Activated CD8-positive, alpha-beta T cell treated with anti-CD3 and anti-CD28 coated beads for 36 hours (primary cell): ENCODE data around the gene PAPSS2. TPM values are rescaled to one million over a fixed set of nuclear protein-coding genes. Genes with fewer than 3 reads are reported as not detected.
A peak's percentile ranks its signal among the peaks of the same experiment; 100 is the strongest.
"Not testable (repeated sequence)": the region's sequence is repeated elsewhere in the genome, so short reads cannot be mapped to it uniquely, and the experiment has no call there.

Experiments
- ATAC-seq: fragments of 200-7000 bp; cut with Tn5 transposase; one replicate; pipeline ENCODE4 v1.10.0; 2021; ENCODE audit warnings: mild to moderate bottlenecking, moderate library complexity
- CTCF ChIA-PET: fragments of 350-600 bp; sonication (Branson Sonifier 250); formaldehyde crosslinking; loops from one replicate; lab custom pipeline; 2021; ENCODE audit warnings: antibody characterized with exemption; lab: Charles Lee
- POLR2A ChIA-PET: fragments of 350-600 bp; sonication (Branson Sonifier 250); formaldehyde crosslinking; loops from one replicate; lab custom pipeline; 2021; ENCODE audit warnings: antibody characterized with exemption; lab: Charles Lee
- DNase-seq: peaks from one replicate; pipeline ENCODE4 v3.0.0-alpha.2; 2020
- H3K27ac Mint-ChIP-seq: one replicate; pipeline ENCODE4 v1.8.0; 2021; ENCODE audit warnings: mild to moderate bottlenecking, mixed read lengths
- H3K27me3 Mint-ChIP-seq: one replicate; pipeline ENCODE4 v1.8.0; 2021; ENCODE audit warnings: mixed read lengths
- H3K36me3 Mint-ChIP-seq: one replicate; pipeline ENCODE4 v1.8.0; 2021; ENCODE audit warnings: low read depth, mixed read lengths
- H3K4me1 Mint-ChIP-seq: one replicate; pipeline ENCODE4 v1.8.0; 2021; ENCODE audit warnings: low read depth, mixed read lengths
- H3K4me3 Mint-ChIP-seq: one replicate; pipeline ENCODE4 v1.8.0; 2021; ENCODE audit warnings: mild to moderate bottlenecking, moderate library complexity, mixed read lengths
- H3K9me3 Mint-ChIP-seq: one replicate; pipeline ENCODE4 v1.8.0; 2021; ENCODE audit warnings: mixed read lengths
- CTCF ChIP-seq: fragments of 200-600 bp; IDR thresholded peaks from one replicate; pipeline ENCODE4 v1.8.0; 2022; ENCODE audit warnings: antibody characterized with exemption, mild to moderate bottlenecking
- intact Hi-C: fragments of 100-400 bp; cut with micrococcal nuclease; formaldehyde crosslinking; loops from one replicate; pipeline ENCODE4 v1.10.0; 2022
- total RNA-seq, 2 experiments: library from RNA; stranded (reverse); gene quantifications; one replicate each; pipeline ENCODE4 v1.2.3, GENCODE V29; 2021

PAPSS2 gene
- total RNA-seq, 2 experiments from 2014 or later, result 0.14 to 0.20 TPM

- H3K36me3 Mint-ChIP-seq, result no peaks in the 10 kb centered on the region
- ChIA-PET CTCF (no interaction called here), POLR2A (no interaction called here)
- no peaks in the 10 kb centered on the region for H3K9me3 Mint-ChIP-seq
- no peak for DNase-seq
- intact Hi-C loops, result loop anchor here (1.0 kb wide), 1 partner anchor 9 kb away; no protein-coding TSS in a partner anchor
- no peak overlapping the region for H3K4me3 Mint-ChIP-seq
- no peak overlapping the region for H3K27ac Mint-ChIP-seq
- no peak for TF ChIP-seq CTCF
- no peaks in the 10 kb centered on the region for H3K4me1 Mint-ChIP-seq
- peaks cover 10% of the 10 kb centered on the region for H3K27me3 Mint-ChIP-seq
- ATAC-seq, result no peak
Observed at GRCh38 chr10:87617503-87617902, 42.2 kb upstream of the PAPSS2 start.

GRCh38 chr10:87618566-87619423, 40.9 kb upstream of the PAPSS2 start:
- no peak for DNase-seq
- H3K4me3 Mint-ChIP-seq, result no peak overlapping the region
- H3K36me3 Mint-ChIP-seq, result no peaks in the 10 kb centered on the region
- no peak overlapping the region for H3K27ac Mint-ChIP-seq
- peaks cover 10% of the 10 kb centered on the region for H3K27me3 Mint-ChIP-seq
- ATAC-seq, result no peak
- TF ChIP-seq CTCF, result no peak
- H3K4me1 Mint-ChIP-seq, result no peaks in the 10 kb centered on the region
- intact Hi-C loops, result no loop called here
- ChIA-PET POLR2A (no interaction called here), CTCF (no interaction called here)
- no peaks in the 10 kb centered on the region for H3K9me3 Mint-ChIP-seq

GRCh38 chr10:87619705-87620104, 40.0 kb upstream of the PAPSS2 start:
- peaks cover 10% of the 10 kb centered on the region for H3K27me3 Mint-ChIP-seq
- H3K36me3 Mint-ChIP-seq, result no peaks in the 10 kb centered on the region
- no peak for ATAC-seq
- DNase-seq, result no peak
- intact Hi-C loops, result no loop called here
- no peak overlapping the region for H3K27ac Mint-ChIP-seq
- CTCF ChIA-PET, result no interaction called here
- POLR2A ChIA-PET, result no interaction called here
- H3K4me1 Mint-ChIP-seq, result no peaks in the 10 kb centered on the region
- no peak overlapping the region for H3K4me3 Mint-ChIP-seq
- no peak for TF ChIP-seq CTCF
- no peaks in the 10 kb centered on the region for H3K9me3 Mint-ChIP-seq

- DNase-seq, CTCF ChIA-PET, H3K36me3 Mint-ChIP-seq, POLR2A ChIA-PET, H3K4me3 Mint-ChIP-seq, intact Hi-C loops, H3K27ac Mint-ChIP-seq, H3K9me3 Mint-ChIP-seq, ATAC-seq, H3K4me1 Mint-ChIP-seq: not testable (repeated sequence)
- H3K27me3 Mint-ChIP-seq, result peaks cover 10% of the 10 kb centered on the region
Observed at GRCh38 chr10:87621440-87621839, 38.2 kb upstream of the PAPSS2 start.

GRCh38 chr10:87622314-87623004, 37.2 kb upstream of the PAPSS2 start:
- POLR2A ChIA-PET, result no interaction called here
- DNase-seq (no peak), ATAC-seq (peak; percentile 39)
- no peaks in the 10 kb centered on the region for H3K4me1 Mint-ChIP-seq
- CTCF ChIA-PET, result interaction anchor here (0.6 to 1.1 kb wide), 2 partner anchors 39 to 49 kb away, joined by 3 read pairs; no protein-coding TSS in a partner anchor
- H3K27ac Mint-ChIP-seq, result no peak overlapping the region
- H3K36me3 Mint-ChIP-seq, result no peaks in the 10 kb centered on the region
- H3K27me3 Mint-ChIP-seq, result peaks cover 8% of the 10 kb centered on the region
- no peak for TF ChIP-seq CTCF
- H3K9me3 Mint-ChIP-seq, result no peaks in the 10 kb centered on the region
- no peak overlapping the region for H3K4me3 Mint-ChIP-seq
- intact Hi-C loops, result no loop called here
